Natural killer cell (primary cell): ENCODE measurements around the gene MRPL39. TPM values are rescaled to one million over a fixed set of nuclear protein-coding genes. Genes with fewer than 3 reads are reported as not detected.
A peak's percentile ranks its signal among the peaks of the same experiment; 100 is the strongest.

Experiments
- ATAC-seq, 3 donors: fragments of 150-1000 bp in 2 of 3; fragments of 200-7000 bp in 1 of 3; cut with Tn5 transposase; 1 replicate in 1 of 3; 2 replicates in 2 of 3; pipeline ENCODE4 v1.10.0; 2021; ENCODE audit warnings: mild to moderate bottlenecking in 2 of 3, moderate library complexity in 2 of 3
- DNase-seq, 2 donors: peaks; one replicate each; pipeline versions ENCODE4 v3.0.0 to v3.0.0-alpha.2; 2013 to 2021; ENCODE audit warnings: mixed read lengths in 1 of 2
- H3K27ac ChIP-seq: one replicate; pipeline ENCODE4 v1.5.1; 2013; ENCODE audit warnings: mild to moderate bottlenecking, low read length
- H3K27me3 ChIP-seq: one replicate; pipeline ENCODE4 v1.6.1; 2013; ENCODE audit warnings: low read length; ENCODE audit not compliant: control insufficient read depth, insufficient read depth
- H3K36me3 ChIP-seq: one replicate; pipeline ENCODE4 v1.6.1; 2013; ENCODE audit warnings: low read length; ENCODE audit not compliant: control insufficient read depth, insufficient read depth
- H3K4me1 ChIP-seq: one replicate; pipeline ENCODE4 v1.6.1; 2013; ENCODE audit warnings: low read length; ENCODE audit not compliant: control insufficient read depth, insufficient read depth
- H3K4me3 ChIP-seq: one replicate; pipeline ENCODE4 v1.5.1; 2013; ENCODE audit warnings: low read length
- H3K9me3 ChIP-seq: one replicate; pipeline ENCODE4 v1.6.1; 2013; ENCODE audit warnings: low read length; ENCODE audit not compliant: control insufficient read depth, insufficient read depth
- H3K27ac Mint-ChIP-seq, 2 donors: one replicate each; pipeline ENCODE4 v1.8.0; 2022; ENCODE audit warnings: mild to moderate bottlenecking in 2 of 2, mixed read lengths in 2 of 2, moderate library complexity in 1 of 2
- H3K27me3 Mint-ChIP-seq, 2 donors: one replicate each; pipeline ENCODE4 v1.8.0; 2022; ENCODE audit warnings: low read depth in 2 of 2, mixed read lengths in 2 of 2
- H3K36me3 Mint-ChIP-seq: one replicate; pipeline ENCODE4 v1.8.0; 2022; ENCODE audit warnings: mixed read lengths
- H3K4me1 Mint-ChIP-seq, 2 donors: one replicate each; pipeline ENCODE4 v1.8.0; 2022; ENCODE audit warnings: mixed read lengths in 2 of 2
- H3K4me3 Mint-ChIP-seq: one replicate; pipeline ENCODE4 v1.8.0; 2022; ENCODE audit warnings: mild to moderate bottlenecking, moderate library complexity, mixed read lengths
- H3K9me3 Mint-ChIP-seq, 2 donors: one replicate each; pipeline ENCODE4 v1.8.0; 2022; ENCODE audit warnings: mixed read lengths in 2 of 2
- WGBS: methylation state at CpG from one replicate; pipeline ENCODE4 v1.1.7; 2013; ENCODE audit warnings: missing lambda C conversion rate; ENCODE audit not compliant: insufficient coverage; 5-methylcytosine and 5-hydroxymethylcytosine counted together
- intact Hi-C: fragments of 100-400 bp; cut with micrococcal nuclease; formaldehyde crosslinking; loops from one replicate; pipeline ENCODE4 v1.14.2; 2022
- total RNA-seq, 4 donors: library from RNA; stranded (reverse); fragments of 120-200 nt in 1 of 4; gene quantifications; one replicate each; pipeline versions ENCODE4 v1.2.3 to v1.2.4, GENCODE V29; 2013 to 2022
- TF ChIP-seq, protein P1 (sequence below): fragments of 200-600 bp; IDR thresholded peaks from one replicate; pipeline ENCODE4 v1.8.0; 2022; ENCODE audit warnings: antibody characterized with exemption

MRPL39 gene
- 10 to 100 TPM; 10.8 to 12.8 (median 10.8) TPM for total RNA-seq
- total RNA-seq (2013): 26.3 TPM

DNA sequence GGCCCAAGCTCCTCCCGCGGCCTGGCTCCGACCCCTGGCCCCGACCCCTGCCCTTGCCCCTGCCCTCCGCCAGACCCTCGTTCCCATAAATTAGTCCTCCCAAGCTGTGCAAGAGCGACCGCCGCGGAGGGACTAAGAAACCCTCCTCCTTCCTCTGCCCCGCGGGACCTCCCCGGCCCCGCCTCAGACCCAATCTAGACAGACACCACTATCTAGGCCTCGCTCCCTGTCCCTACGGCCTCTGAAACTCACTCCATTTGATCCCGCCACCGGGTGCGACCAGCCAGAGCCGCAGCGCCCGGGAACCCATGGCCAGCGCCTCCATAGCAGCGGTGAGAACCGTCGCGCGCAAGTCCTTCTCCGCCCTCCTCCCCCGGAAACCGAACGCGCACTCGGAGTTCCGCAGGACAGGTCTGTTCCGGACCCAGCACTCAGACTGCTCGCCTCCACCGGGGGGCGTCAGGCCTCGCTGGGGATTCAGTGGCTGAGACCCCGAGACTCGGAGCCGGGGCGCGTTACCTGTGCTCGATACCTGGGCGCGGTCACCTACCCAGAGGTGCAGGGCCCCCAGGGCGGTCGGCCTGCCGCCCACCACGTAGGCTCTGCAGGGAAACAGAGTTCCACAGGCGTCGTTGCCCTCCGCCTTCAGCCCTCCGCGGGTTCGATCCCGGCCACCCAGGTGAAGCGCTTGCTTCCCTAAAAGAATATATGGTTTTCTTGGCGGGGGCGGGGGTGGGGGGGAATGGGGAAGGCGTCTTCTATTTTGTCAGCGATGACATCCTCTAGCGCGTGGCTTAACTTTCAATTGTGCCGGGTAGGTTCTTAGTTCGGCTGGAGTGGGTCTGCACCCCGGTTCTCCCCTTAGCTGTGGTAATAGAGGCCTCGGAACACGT is at the start of gene MRPL39:
Gene MRPL39 (minus strand): TSS at position 331 of the 893 bp plus-strand sequence. CDS start 6 bp downstream, at position 325.
- Mint-ChIP-seq H3K27ac (peak within 1 kb of the TSS; percentile 91 to 97), H3K36me3 (no peaks in the 10 kb centered on the region), H3K27me3 (no peaks in the 10 kb centered on the region), H3K4me1 (peaks cover 23 to 37% of the 10 kb centered on the region in 2 donors), H3K9me3 (no peaks in the 10 kb centered on the region), H3K4me3 (peak within 1 kb of the TSS; percentile 98)
- TF ChIP-seq, protein P1, sequence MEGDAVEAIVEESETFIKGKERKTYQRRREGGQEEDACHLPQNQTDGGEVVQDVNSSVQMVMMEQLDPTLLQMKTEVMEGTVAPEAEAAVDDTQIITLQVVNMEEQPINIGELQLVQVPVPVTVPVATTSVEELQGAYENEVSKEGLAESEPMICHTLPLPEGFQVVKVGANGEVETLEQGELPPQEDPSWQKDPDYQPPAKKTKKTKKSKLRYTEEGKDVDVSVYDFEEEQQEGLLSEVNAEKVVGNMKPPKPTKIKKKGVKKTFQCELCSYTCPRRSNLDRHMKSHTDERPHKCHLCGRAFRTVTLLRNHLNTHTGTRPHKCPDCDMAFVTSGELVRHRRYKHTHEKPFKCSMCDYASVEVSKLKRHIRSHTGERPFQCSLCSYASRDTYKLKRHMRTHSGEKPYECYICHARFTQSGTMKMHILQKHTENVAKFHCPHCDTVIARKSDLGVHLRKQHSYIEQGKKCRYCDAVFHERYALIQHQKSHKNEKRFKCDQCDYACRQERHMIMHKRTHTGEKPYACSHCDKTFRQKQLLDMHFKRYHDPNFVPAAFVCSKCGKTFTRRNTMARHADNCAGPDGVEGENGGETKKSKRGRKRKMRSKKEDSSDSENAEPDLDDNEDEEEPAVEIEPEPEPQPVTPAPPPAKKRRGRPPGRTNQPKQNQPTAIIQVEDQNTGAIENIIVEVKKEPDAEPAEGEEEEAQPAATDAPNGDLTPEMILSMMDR: no peak
- peaks cover 24% of the 10 kb centered on the region for H3K36me3 ChIP-seq
- no peaks in the 10 kb centered on the region for H3K9me3 ChIP-seq
- H3K4me3 ChIP-seq: peak within 1 kb of the TSS; percentile 95
- H3K4me1 ChIP-seq: peaks cover 23% of the 10 kb centered on the region
- WGBS: under 1% methylated on average over 71 of the region's 71 CpGs
- H3K27me3 ChIP-seq: no peaks in the 10 kb centered on the region
- peak; percentile 81 to 91 for DNase-seq
- H3K27ac ChIP-seq: peak within 1 kb of the TSS; percentile 84
- ATAC-seq: peak; percentile 91 to 94 (median 91)
- intact Hi-C loops: loop anchor here (1.0 to 5.0 kb wide), 5 partner anchors 45 to 1110 kb away; no protein-coding TSS in a partner anchor

DNA sequence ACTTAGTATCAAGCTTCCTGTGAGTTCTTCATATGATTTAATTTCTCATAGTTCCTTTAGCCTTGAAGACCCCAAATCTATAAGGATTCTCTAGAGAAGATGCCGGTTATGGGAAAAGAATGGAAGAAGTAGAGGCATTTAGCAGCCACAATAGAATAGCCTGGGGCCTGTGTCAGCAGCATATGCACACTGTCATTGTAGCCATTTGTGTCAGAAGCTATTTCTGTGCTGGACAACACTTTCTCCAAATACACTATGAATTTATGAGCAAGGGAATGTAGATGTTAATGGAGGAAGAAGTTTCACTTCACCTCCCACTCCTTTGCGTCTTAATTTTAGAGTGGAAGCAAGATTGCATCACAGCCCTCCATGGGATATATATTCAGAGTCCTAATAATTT is 49.1 kb upstream of the MRPL39 start:
- Histone ChIP-seq H3K4me3 (no peak overlapping the region), H3K4me1 (no peaks in the 10 kb centered on the region), H3K27me3 (no peaks in the 10 kb centered on the region), H3K36me3 (no peaks in the 10 kb centered on the region), H3K27ac (no peak overlapping the region), H3K9me3 (no peaks in the 10 kb centered on the region)
- Mint-ChIP-seq H3K36me3 (no peaks in the 10 kb centered on the region), H3K4me1 (no peaks in the 10 kb centered on the region), H3K9me3 (peaks cover 0 to 2% of the 10 kb centered on the region in 2 donors), H3K4me3 (no peak overlapping the region), H3K27ac (no peak overlapping the region), H3K27me3 (peaks cover 6 to 8% of the 10 kb centered on the region in 2 donors)
- ATAC-seq: no peak
- intact Hi-C loops: no loop called here
- TF ChIP-seq, protein P1: no peak
- no peak for DNase-seq
- 100% methylated on average over 1 of the region's 2 CpGs for WGBS

DNA sequence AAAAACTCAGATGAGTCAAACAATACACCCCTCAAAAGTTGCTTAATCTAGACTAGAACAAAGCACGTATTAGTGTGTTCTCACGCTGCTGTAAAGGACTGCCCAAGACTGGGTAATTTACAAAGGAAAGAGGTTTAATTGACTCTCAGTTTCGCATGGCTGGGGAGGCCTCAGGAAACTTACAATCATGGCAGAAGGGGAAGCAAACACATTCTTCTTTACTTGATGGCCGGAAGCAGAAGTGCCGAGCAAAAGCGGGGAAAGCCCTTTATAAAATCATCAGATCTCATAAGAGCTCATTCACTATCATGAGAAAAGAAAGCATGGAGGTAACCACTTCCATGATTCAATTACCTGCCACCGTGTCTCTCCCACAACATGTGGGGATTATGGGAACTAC is 41.9 kb upstream of the MRPL39 start:
- no peaks in the 10 kb centered on the region for H3K4me1 ChIP-seq
- DNase-seq: no peak
- H3K27ac Mint-ChIP-seq: no peak overlapping the region
- no peak overlapping the region for H3K4me3 ChIP-seq
- H3K4me1 Mint-ChIP-seq: no peaks in the 10 kb centered on the region
- no peak overlapping the region for H3K27ac ChIP-seq
- no peaks in the 10 kb centered on the region for H3K9me3 Mint-ChIP-seq
- H3K36me3 Mint-ChIP-seq: no peaks in the 10 kb centered on the region
- no peaks in the 10 kb centered on the region for H3K9me3 ChIP-seq
- peaks cover 0 to 6% of the 10 kb centered on the region in 2 donors for H3K27me3 Mint-ChIP-seq
- H3K4me3 Mint-ChIP-seq: no peak overlapping the region
- no peaks in the 10 kb centered on the region for H3K36me3 ChIP-seq
- TF ChIP-seq, protein P1: no peak
- intact Hi-C loops: no loop called here
- no peaks in the 10 kb centered on the region for H3K27me3 ChIP-seq
- no peak for ATAC-seq
- 61% methylated on average over 6 of the region's 7 CpGs for WGBS
